ENCODE data around the gene LHFPL3.

LHFPL3 gene

GRCh38 chr7:104800307-104800706 is 471.9 kb downstream of the LHFPL3 start:
- DNase-seq (ENCODE audit: extremely low read depth, low read depth) = no peak
- no peak for TF ChIP-seq CTCF (IDR thresholded peaks at IDR 0.05; ENCODE audit: low read depth, low read length)

DNA sequence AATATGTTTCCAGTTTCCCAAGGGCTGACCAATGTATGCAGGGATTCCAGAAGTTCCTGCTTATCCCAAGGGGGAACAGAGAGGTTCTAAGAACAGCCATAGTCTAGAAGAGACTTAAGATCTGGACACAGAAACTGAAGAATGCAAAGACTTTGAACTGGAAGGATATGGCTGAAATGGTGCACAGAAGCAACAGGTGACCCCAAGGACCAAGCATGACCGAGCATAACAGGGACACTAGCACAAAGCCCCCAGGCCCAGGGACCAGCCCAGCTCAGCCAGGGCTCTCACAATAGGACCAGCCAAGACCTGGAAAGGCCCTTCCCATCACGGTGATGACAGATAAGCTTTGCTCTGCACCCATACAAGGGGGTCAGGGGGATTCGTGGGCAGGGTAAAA is 472.6 kb downstream of the LHFPL3 start:
- DNase-seq (ENCODE audit: extremely low read depth, low read depth) = no peak
- TF ChIP-seq CTCF (IDR thresholded peaks at IDR 0.05; ENCODE audit: low read depth, low read length) = no peak

GRCh38 chr7:104803931-104804330 is 475.5 kb downstream of the LHFPL3 start:
- no peak for DNase-seq (ENCODE audit: extremely low read depth, low read depth)
- no peak for TF ChIP-seq CTCF (IDR thresholded peaks at IDR 0.05; ENCODE audit: low read depth, low read length)

DNA sequence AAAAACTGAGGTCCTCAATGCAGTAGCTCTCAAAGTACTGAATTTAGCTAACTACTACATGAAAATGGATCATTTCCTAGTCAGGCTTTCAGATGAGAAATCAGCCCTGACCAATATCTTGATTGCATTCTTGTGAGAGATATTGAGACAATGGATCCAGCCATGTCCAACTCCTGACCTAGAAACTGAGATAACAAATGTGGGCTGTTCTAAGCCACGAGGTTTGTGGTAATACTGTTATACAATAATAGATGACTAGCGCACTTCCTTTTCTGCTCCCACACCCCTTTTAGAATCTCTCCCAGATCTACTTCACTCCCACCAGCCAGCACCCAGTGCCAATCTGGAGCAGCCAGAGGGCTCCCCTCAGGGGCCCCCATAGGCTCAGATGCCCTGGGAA is 476.3 kb downstream of the LHFPL3 start:
- no peak for TF ChIP-seq CTCF (IDR thresholded peaks at IDR 0.05; ENCODE audit: low read depth, low read length)
- DNase-seq (ENCODE audit: extremely low read depth, low read depth) = no peak

DNA sequence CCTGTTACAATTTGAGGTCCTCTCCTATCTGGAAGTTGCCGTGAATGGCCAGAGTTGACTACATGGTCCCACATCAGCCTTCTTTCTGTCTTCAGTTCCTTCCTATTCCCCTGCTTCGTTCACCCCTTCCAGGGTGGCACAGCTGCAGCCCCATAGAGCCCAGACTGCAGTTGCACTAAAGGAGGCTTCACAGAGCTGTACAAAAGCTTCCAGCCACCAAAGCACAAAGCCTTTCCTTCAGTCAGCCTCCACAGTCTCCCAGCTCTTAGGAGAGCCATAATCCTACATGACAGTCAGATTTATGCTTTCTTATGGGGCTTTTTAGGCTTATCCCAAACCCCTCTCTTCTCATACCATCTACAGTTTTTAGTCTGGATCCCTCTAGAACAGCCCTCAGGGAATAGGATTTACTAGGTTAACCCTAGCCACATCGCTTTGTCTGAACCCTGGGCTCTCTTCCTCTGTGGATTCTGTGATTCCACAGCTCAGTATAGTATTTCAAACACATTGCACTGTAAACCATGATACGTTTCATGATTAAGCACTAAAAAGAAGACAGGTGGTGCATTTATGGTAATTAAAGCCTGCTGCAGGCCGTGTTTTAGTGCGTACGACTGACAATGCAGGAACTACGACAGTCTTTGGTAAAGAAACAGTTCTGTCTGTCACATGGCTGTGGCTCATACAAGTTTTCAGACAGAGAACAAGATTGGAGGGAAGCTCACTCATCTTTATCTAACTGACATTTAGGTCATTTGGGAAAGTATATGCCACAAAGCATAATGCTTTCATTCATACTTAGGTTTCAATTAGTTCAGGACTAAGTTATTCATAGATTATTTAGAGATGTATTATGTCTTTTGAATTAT is 477.3 kb downstream of the LHFPL3 start:
- DNase-seq (ENCODE audit: extremely low read depth, low read depth) = no peak
- TF ChIP-seq CTCF (IDR thresholded peaks at IDR 0.05; ENCODE audit: low read depth, low read length) = no peak

- no peak for DNase-seq (ENCODE audit: extremely low read depth, low read depth)
- no peak for TF ChIP-seq CTCF (IDR thresholded peaks at IDR 0.05; ENCODE audit: low read depth, low read length)
Observed at GRCh38 chr7:104807671-104808070, 479.3 kb downstream of the LHFPL3 start.

DNA sequence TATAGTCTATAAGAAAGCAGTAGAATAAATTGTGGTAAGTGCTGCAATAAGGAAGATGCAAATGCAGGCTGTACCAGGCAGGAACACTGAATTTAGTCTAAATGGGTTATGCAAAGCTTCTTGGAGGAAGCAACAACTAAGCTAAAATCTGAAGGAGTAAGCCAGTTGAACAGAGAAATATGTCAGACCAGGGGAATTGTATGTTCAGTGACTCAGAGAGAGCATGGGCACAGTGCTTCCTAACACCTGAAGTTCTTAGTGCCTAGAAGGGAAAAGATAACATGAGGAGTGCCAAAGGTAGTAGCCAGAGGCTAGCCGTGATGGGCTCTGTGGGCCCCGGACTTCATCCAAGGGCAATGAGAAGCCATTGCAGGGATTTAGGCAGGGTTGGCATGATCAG is 481.5 kb downstream of the LHFPL3 start:
- TF ChIP-seq CTCF (IDR thresholded peaks at IDR 0.05; ENCODE audit: low read depth, low read length) = no peak
- no peak for DNase-seq (ENCODE audit: extremely low read depth, low read depth)

Measured in AG09319 (cell line).